ENCODE results near the gene LENG9.

LENG9 gene

DNA sequence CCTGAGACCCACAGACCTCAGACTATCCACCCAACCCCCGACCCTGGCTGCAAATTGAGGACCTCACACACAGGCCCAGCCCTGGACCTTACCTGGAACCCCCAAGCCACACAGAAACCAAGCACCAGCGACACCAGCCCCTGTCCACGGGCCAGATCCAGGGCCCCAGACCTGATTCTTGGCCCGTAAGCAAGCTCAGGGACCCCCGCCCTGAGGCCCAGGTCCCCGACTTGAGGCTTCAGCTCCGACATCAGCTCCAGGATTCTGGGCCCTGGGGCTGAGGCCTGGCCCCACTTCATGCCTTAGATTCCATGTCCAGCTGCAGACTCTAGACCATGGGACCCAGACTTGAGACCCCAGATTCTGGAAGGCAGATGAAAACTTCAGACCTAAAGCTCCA is 42.1 kb downstream of the LENG9 start:
- no peak for DNase-seq (ENCODE audit: low read depth)

DNA sequence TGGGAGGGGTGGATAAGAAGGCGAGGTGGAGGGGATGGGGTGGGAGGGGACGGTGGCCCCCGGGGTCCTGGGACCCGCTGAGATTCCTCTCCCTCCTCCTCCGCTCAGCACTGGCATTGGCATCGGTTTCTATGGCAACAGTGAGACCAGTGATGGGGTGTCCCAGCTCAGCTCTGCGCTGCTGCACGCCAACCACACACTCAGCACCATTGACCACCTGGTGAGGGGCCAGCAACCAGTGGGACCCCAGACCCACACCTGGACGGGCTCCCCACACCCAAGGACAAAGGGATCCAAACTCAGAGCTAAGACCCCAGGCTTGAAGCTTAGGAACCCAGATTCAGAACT is 42.4 kb downstream of the LENG9 start:
- DNase-seq (ENCODE audit: low read depth): no peak

DNA sequence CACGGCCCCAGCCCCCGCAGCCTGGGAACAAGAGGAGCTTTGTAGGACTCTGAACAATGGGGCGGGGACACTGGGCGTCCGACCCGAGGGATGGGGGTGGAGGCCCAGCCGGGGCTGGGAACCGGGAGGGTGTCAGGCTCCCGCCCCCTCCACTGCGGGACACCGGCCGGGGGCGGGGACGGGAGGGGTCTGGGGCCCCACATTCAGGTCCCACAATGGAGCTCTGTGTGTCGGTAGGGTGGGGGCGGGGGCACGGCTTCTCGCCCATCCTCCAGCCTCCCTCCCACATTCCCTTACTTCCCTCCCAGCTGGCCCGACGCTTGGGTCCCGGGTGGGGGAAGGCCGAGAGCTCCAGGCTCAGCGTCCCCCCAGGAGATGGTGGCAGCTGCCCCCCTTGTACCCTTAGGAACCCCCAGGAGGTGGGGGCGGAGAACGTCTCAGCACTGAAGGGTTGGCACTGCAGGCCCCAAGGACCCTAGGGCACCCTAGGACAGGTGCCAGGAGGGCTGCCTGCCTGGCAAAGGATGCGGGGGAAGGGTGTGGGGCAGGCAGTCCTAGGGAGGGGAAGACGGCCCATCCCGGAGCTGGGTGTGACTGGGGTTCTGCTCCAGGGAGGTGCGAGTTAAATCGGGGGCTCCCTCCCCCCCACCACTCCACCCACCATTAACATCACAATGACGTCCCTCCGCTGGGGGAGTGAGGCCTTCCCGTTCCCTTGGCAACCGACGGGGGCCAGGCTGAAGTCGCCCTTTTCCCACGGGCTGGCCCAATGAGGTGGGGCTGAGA is 43.0 kb downstream of the LENG9 start:
- no peak for DNase-seq (ENCODE audit: low read depth)

DNA sequence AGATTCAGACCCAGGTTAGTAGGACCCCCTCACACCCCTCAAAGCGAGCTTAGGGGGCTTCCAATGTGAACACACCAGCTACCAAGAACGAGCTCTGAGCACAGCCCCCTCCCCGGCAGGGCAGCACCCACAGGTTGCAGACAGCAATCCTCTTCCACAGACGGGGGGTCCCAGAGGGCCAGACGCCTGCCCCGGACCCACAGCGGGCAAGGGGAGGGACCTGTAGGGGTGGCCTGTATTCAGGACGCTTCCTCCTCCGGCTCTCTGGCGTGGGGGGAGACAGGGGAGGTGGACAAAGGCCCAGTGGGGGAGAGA is 43.6 kb downstream of the LENG9 start:
- no peak for DNase-seq (ENCODE audit: low read depth)

DNA sequence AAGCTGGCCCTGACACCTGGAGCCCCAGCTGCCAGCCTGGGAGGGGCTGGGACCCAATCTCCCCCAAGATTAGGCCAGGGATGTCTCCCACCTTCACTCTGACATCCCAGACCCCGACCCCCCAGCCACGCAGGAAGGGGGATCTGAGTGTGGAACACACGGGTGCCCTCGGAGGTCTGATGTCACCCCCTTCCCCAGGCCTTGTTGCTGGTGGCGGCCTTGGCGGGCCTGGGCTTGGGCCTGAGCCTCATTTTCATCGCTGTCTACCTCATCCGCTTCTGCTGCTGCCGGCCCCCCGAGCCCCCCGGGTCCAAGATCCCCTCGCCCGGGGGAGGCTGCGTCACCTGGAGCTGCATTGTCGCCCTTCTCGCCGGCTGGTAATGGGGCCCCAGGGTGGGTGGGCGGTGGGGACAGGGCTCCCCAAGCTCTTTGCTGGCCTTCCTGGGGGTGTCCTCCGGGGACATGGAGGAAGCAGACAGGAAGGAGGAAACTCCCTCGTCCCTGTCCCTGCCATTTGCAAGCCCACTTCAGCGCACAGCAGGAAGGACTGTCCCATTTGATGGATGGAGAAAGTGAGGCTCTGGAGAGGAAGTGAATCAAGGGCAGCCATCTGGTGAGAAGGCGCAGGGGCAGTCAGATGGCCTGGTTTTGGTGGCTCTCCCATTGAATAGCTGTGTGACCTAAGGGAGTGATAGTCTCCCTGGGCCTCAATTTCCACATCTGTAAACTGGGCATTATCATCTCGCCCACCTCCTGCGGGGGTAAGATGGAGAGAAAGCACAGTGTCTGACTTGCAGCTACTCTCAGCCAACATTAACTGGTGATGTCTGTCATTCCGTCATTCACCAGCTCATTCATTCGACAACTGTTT is 44.4 kb downstream of the LENG9 start:
- DNase-seq (ENCODE audit: low read depth): no peak

DNA sequence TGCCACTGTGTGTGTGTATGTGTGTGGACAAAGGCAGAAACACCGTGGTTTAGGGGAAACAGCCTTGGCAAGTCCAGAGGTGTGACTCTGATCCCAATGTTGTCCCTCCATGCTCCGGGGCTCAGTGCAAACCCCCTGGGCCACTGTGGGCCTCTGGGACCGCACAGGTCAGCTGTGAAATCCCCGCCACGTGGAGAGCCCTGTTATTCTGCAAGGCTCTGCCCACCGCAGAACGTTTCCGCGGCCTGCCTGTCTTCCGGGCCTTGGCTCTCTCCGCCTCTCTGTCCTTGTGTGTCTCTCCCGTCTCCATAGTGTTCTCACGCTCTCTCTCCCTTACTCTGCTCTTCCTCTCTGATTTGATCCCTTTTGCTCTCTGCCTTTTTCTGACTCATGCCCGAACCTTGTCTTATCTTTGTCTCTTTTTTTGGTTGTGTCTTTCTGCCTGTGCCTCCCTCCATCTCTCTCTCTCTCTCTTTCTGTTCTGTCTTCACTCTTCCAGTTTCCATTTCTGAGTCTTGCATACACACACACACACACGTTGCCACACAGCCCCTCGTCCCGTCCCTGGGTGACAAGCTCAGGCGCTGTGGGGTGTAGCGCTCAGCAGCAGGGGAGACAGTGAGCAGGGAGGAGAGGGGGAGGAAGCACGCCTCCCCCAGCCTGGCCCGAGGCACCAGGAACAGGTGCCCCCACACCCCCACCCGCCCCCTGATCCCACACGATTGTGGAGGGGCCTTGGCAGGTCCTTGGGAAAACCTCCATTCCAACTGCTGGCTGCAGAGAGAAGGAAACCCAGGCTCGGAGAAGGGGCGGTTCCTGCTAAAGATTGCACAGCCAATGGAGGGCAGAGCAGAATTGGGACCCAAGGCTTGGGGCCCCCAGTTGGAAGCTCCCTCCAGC is 45.3 kb downstream of the LENG9 start:
- DNase-seq (ENCODE audit: low read depth): peak; percentile 24

DNA sequence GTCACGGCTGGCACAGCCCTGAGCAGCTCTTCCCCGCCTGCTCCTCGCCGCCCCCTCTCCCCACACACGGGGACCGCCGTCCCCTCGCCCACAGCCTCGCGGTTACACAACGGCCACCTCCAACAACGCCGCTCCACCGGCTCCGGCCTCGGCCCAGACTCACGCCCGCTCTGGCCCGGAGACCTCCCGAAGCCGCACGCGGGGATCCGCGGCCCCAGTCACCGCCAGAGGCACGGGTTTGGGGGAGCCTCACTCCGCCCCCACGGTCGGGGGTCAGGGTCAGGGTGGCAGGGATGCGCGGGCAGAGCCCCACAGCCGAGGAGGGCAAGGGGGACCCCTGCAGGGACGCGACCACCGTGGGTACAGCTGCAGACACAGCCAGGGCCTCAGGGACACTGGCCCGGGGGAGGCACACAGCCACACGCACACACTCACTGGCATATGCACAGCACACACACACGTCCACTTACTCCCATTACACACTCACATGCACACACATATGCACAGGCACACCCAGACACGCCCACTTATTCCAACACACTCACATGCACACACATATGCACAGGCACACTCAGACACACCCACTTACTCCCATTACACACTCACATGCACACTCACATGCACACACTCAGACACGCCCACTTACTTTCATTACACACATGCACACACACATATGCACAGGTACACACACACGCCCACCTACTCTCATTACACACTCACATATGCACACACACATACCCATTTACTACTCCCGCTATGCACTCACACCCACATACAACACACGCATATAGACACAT is 46.7 kb downstream of the LENG9 start:
- DNase-seq (ENCODE audit: low read depth): no peak

DNA sequence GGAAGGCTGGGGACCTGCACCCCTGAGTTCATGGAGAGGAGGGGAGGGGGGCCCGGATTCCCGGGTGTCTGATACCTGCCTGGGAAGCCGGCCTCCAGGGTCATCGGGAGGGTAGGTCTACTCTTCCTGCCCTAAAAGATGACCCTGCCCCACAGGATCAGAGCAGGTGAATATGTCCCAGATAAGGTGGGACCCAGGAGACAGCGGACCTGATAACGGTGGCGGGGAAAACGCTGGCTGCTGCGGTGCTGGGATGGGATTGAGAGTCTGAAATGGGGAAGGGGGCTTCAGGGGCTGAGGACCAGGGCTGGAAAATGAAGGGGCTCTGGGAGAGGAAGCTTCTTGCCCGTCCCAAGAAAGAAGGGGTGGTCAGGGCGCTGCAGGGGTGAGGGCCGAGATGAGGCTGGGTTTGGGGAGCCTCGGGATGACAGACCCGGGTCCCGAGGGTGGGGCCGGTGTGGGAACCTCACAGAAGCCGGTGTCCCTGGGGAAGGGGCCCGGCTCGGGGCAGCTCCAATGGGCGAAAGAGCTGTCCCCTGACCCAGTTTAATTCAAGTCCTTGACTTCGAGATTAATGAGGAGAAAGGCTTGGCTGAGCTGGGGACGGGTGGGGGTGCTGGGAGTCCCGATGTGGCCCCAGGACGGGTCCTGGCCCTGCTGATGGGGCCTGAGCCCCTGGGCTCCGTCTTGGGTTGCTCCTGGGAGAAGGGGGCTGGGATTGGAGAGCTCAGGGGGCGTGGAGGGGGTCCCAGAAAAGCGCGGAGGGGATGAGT is 47.5 kb downstream of the LENG9 start:
- DNase-seq (ENCODE audit: low read depth): no peak

DNA sequence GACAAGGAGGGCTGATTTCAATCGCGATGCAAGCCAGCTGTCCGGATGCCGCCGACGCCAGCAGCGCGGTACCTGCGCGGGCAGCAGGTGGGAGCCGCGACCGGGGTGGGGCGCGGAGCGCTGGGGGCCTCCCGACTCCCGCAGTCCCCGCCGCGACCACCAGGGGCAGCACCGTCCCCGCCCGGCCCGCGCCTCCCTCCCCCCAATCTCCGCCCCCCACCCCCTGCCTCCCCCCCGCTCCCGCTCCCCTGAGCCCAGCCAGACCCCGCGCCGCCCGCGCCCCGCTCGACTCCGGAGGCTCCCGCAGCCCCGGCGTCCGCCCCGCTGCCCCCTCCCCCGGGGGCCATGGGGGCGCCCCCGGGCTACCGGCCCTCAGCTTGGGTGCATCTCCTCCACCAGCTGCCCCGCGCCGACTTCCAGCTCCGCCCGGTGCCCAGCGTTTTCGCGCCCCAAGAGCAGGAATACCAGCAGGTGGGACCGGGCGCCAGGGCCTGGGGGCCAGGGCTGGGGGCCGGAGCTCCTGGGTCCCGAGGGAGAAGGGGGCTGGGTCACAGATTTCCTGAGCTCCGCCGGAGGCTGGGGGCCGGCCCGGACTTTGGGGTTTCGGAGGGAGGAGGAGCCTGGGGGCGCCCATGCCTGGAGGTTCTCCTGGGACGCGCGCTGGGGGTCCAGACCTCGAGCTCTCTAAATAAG is 48.2 kb downstream of the LENG9 start, which contains the start of gene TTYH1:
Gene TTYH1 (plus strand): TSS at position 257 of the 693 bp plus-strand sequence. CDS start 89 bp downstream, at position 346.
- DNase-seq (ENCODE audit: low read depth): peak; percentile 45

DNA sequence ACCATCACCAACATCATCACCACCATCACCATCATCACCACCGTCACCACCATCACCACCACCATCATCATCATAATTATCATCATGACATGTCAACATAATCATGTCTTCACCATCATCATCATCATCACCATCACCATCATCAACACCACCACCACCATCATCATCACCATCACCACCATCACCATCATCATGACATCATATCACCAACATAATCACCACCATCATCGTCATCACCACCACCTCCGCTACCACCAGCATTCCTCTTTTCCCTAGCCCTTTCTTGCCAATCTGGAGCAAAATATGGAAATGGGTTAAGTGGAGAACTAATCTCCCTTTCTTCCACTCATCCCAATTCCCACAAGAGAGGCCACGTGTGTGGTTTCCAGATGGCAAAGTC is 49.4 kb downstream of the LENG9 start:
- no peak for DNase-seq (ENCODE audit: low read depth)

DNA sequence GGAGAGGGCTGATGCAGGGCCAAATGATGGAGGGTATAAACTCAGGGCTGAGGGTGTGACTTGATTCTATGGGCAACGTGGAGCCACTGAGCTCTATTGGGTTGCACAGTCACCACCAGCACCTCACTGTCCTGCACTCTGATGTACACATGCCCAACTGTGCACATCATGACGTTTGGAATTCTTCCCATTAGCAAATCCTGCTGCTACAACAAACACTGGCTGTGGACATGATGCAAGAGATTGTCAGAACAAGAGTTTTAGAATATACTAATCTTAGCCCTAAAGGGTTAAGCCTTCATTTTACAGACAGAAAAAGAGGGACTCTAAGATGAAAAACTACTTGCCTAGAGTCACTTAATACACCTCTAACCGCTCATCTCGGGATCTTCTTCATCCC is 50.7 kb downstream of the LENG9 start:
- no peak for DNase-seq (ENCODE audit: low read depth)

Measured in activated T-cell treated with anti-CD3 and anti-CD28 coated beads for 48 hours (primary cell).